GM21515 (cell line): ENCODE measurements around the gene ABL1.

Source experiments
- ATAC-seq: cut with Tn5 transposase; IDR thresholded peaks from one replicate; pipeline ENCODE4 v1.9.1; 2021; ENCODE audit not compliant: unreplicated experiment

The ABL1 gene

DNA sequence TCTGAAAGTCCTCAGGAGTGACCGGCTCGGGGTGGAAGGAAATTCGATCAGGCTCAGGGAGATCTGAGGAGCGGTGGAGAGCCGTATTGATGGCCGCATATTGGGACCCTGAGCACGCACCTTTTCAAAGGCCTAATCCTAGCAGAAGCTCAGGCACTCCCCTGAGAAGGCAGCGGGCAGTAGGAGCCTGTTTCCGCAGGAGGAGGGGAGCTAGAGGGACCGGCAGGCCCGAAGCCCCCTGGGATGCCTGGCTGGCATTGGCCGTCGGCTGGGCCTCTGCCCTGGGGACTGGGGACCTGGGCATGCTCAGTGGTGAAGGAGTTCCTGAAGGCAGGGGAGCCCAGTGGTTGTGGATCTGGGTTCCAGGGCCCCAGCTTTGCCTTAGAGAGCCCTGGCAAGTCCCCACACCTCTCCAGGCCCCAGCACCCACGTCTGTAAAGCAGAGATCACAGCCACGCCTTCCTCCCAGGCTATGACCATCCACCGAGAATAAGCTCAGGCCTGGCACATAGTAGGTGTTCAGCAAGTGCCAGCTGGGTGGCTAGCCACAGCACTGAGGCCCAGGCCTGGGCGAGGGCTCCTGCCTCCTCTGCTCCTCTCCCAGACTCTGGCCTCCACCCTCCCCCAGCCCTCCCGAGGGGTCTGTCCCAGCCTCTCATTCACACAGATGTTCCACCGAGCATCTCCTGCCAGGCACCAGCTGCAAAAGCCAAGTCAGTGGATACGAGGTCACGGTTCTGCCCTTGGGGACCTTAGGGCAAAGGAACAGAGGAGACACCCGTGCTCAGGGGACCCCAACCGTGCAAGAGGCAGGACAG, 78.8 kb downstream of the ABL1 start:
- no peak for ATAC-seq

DNA sequence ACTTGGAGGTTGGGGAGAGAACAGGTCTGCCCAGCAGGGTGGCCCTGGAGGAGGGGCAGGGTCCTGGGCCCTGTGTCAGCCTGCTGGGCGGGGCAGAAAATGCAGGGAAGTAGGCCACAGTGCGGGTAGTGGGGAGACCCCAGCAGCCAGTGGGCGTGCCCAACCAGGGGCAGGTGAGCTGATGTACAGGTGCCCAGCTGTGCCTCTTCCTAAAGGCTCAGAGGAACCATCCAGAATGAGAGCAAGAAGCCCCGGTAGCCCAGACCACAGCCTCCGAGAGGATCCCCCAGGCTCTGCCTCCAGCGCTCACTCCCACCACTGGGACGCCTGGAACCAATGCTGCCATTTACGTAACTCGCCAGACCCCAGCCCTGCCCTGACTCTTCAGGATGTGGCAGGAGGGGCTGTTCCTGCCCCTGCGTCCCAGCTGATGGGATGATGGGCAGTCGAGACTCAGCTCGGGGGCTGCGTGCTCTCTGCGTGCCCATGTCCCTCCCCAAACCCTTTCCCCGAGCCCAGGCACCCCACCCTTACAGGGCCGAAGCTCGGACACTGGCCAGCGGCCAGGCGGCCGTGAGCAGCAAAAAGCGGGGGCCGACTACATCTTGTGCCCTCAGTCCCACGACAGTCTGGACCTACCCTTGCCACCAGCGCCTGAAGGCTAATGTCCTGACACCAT, 79.5 kb downstream of the ABL1 start:
- ATAC-seq: no peak

- no peak for ATAC-seq
Observed at GRCh38 chr9:130915096-130915447, 80.0 kb downstream of the ABL1 start.

- no peak for ATAC-seq
Observed at GRCh38 chr9:130917168-130917960, 82.3 kb downstream of the ABL1 start.

DNA sequence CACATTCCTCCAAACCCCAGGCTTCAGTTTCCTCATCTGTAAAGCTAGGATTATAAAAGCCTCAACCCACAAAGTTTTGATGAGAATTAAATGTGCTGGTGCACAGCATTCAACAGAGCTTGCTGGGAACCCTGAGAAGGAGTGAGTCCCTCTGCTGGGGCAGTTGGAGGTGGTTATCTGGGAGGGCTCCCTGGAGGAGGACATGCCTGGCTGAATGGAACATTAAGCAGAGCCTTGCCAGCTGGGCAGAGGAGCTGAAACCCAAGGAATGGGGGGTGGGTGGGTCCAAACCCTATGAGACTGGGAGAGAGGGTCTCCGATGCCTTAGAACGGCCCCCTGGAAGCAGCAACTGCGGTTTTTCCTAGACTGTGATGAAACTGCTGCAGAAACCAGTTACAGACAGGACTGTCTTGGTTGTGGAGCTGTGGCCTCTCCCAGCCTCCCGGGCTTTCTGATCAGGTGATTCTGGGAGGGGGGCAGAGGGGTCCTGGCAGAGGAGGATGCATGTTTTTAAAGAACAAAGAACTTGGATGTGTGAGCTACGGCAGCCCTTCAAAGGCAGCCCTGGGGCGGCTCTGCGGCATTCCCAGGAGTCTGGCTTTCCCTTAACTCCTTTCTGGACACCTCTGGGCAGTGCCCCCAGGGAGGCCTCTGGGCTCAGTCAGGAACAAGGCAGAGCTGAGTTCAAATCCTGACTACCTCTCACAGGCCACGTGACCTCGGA, 83.2 kb downstream of the ABL1 start:
- no peak for ATAC-seq

DNA sequence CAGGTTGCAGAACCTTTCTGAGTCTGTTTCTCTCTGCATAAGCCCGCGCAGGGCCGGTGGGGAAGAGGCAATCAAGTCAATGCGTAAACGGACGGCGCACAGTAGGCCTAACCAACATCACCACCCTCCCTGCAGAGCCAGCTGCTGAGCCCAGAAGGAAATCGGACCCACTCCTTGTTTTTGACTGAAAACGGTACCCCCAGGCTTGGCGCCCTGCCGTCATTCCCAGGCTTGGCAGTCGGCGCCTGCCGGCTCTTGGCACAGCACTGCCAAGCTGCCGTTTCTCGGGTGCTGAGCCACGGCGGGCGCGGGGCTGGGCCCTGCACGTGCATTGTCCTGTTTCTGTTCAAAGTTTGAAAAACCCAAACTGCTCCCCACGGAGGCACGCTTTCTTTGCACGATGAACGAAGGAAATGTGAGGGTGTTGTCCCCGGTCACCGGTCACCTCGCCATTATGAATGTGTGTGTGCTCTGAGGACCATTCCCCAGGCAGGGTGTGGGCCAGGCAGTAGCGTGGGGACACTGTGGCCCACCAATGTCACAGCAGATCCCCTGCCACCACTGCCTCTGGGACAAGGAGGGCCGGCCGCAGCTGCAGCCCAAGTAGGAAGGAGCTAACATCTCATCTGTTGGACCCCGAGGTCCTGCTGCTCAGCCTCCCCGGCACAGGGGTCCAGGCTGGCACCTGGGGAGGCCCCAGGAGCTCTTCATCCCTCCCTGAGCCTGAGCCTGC, 83.9 kb downstream of the ABL1 start:
- no peak for ATAC-seq

GRCh38 chr9:130919559-130920145, 84.6 kb downstream of the ABL1 start:
- ATAC-seq: no peak

DNA sequence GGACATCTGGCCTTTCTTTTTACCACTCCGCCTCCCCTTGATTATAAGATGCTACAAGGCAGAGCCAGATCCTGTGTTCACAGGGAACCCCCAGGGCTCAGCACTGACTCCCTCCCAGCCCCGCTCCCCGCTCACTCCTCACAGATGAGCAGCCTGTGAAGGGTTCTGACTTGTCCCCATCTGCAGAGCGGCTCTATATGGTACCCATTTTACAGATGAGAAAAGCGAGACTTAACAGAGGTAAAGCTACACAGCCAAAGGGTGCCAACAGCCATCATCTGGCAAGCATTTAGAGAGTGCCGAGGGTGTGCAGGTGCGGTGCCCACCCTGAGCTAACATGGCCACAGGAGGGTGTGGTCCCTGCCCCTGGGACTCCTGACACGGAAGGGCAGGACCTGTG, 85.2 kb downstream of the ABL1 start:
- no peak for ATAC-seq

DNA sequence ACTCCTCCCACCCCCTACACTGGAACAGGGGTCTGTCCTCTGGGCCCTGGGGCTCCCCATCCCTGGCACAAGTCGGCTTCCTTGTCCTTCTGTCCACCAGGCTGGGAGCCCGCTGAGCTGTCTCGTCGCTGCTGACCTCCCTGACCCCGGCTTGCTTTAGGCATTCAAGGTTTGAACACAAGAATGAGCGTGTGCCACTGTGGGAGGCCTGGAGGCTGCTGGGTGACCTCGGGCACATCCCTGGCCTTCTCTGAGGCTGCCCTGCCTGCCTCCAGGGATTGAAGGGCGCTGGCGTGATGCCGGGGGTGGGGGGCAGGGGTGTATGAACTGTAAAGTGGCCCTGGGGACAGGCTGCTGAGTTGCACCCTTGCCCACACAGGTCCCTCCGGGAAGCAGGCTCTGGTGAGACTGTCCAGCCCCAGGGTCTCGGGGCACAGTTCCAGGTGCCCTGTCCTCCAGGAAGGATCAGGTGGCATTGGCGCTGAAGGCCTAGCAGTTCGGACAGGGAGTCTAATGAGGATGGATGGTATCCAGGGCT, 85.8 kb downstream of the ABL1 start:
- ATAC-seq: no peak

GRCh38 chr9:130921300-130921988, 86.4 kb downstream of the ABL1 start:
- no peak for ATAC-seq

GRCh38 chr9:130921989-130922892, 87.2 kb downstream of the ABL1 start:
- ATAC-seq: no peak

DNA sequence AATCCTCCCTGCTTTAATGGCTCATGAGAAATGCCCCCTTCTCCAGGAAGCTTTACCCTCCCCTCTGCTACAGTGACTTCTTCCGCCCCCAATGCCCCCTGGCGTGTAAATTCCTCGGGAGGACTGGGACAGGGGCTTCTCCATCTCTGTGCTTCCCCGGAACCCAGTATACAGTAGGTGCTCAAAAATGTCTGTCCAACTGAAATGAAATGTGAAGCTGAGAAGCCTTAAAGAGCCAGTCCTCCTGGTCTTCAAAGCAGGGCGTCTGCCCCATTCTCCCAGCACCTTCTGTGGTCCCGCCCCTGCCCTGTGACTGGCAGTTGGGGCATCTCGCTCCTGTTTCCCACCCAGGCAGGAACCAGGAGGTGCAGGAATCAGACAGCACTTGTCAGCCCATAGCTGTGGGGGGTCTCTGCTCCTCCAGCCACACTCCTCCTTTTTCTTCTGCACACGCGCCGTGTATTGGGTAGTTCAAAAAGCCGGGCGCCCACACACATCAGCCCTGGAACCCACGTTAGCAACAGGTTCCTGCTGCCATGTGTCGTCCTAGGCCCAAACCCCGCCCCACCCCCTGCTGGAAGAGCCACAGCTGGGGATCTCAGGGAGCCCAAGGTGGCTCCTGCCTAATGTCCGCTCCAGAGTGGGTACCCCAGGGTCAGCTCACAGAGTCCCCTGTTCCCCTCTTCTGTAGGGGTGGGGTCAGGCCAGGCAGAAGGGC, 88.0 kb downstream of the ABL1 start:
- ATAC-seq: no peak

GRCh38 chr9:130923611-130924447, 88.8 kb downstream of the ABL1 start:
- no peak for ATAC-seq

GRCh38 chr9:130924448-130924788, 89.4 kb downstream of the ABL1 start:
- ATAC-seq: no peak

DNA sequence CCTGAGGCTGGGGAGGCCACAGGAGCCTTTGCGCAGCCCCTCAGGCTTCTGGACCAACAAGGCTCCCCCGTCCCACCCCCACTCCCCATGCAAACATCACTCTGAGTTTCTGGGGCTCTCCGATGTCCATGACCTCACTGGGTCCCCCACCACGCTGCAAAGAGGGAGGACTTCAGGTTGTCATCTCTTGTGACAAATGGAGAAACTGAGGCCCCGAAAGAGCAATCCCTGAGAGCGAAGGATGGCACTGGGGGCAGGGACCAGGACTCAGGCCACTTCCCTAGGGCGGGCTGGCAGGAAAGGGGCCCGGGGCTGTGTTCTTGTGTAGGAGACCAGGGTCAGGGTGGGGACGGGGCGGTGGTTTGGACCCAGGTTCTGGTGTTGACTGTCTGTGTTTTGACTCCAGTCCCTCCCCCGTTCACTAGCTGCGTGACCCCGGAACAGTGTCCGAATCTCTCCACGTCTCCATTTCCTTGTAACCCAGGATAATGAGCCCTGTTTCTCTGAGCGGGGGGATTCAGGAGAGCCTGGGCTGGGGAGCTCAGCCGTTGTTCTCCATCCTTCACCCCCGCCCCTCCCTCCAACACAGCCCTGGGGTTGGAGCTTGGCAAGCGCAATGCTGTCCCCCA, 90.1 kb downstream of the ABL1 start:
- no peak for ATAC-seq

- no peak for ATAC-seq
Observed at GRCh38 chr9:130927338-130927737, 92.3 kb downstream of the ABL1 start.
